H1 (cell line): ENCODE data around the gene CLEC2B. TPM values are rescaled to one million over a fixed set of nuclear protein-coding genes. Genes with fewer than 3 reads are reported as not detected.

Source experiments
- CEBPB ChIP-seq: IDR thresholded peaks from 2 replicates; pipeline ENCODE4 v1.6.1; 2012; ENCODE audit warnings: low read depth, low read length
- EGR1 ChIP-seq: IDR thresholded peaks from 2 replicates; pipeline ENCODE4 v1.6.1; 2011; ENCODE audit warnings: low read depth, low read length, borderline replicate concordance
- polyA plus RNA-seq, 7 experiments: library from polyadenylated mRNA; depleted of rRNA in 3 of 7; stranded (reverse) in 5 of 7; unstranded in 2 of 7; fragments of >200 nt in 5 of 7; fragments of 200-250 nt in 2 of 7; gene quantifications; 1 replicate in 5 of 7; 2 replicates in 1 of 7; 4 replicates in 1 of 7; pipeline versions ENCODE4 v1.2.1 to v1.2.3, GENCODE V29; 2011 to 2013; ENCODE audit warnings: missing spikeins in 2 of 7, mixed read lengths in 2 of 7
- total RNA-seq: library from RNA; stranded (reverse); fragmentation: NEBNext Ultra II Directional; extraction: Animal tissue kit (Norgen Biotek cat#: 25700); gene quantifications from 2 replicates; pipeline ENCODE4 v1.2.1, GENCODE V29; 2021

CLEC2B gene
- total and polyA plus RNA-seq, 2 of the 8 experiments (the other 6 are each of a cell fraction or from before 2014, with no cell fraction given), result not detected

DNA sequence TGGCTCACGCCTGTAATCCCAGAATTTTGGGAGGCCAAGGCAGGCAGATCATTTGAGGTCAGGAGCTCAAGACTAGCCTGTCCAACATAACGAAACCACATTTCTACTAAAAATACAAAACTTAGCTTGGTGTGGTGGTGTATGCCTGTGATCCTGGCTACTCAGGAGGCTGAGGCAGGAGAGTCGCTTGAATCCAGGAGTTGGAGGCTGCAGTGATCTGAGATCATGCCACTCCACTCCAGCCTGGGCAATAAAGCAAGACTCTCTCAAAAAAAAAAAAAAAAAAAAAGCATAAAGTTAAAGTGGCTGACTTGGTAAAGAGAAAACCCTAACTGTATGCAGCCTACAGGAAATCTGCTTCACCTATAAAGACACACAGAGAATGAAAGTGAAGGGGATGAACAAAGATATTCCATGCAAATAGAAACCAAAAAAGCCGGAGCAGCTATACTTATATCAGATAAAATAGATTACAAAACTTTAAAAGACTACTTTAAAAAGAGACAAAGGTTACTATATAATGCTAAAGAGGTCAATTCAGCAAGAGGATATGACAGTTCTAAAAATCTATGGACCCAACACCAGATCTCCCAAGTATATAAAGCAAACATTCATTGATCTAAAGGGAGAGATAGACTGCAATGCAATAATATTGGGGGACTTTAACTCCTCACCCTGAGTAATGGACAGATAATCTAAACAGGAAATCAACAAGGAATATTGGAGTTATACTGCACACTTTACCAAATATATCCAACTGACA lies 4.1 kb downstream of the CLEC2B start (continued):
- TF ChIP-seq CEBPB (no peak), EGR1 (no peak)
